ENCODE results near the gene CDC73. TPM values are rescaled to one million over a fixed set of nuclear protein-coding genes. Genes with fewer than 3 reads are reported as not detected.

Gene CDC73
- total RNA-seq, 2 experiments from 2014 or later: 51.8 to 53.8 TPM

Small RNA genes within 50 kb of the gene (microRNA-seq; reads per million reads assigned to microRNA genes)
- not detected for gene MIR1278

Other genes starting within 250 kb of the CDC73 start
- 10 to 100 TPM; 61.1 to 64.4 TPM for gene UCHL5, start 62.7 kb upstream of the CDC73 start, total RNA-seq
- 10 to 100 TPM; 53.8 to 57.4 TPM for gene RO60, start 62.4 kb upstream of the CDC73 start, total RNA-seq
- gene GLRX2, start 16.6 kb upstream of the CDC73 start, total RNA-seq: 10 to 100 TPM; 18.7 to 21.8 TPM
- under 1 TPM; 0.63 to 0.94 TPM for gene B3GALT2, start 64.6 kb downstream of the CDC73 start, total RNA-seq

All from activated CD8-positive, alpha-beta T cell treated with anti-CD3 and anti-CD28 coated beads, Interleukin-2, amount 10 ng/mL, durations not matched to agents 7 days and 5 days (primary cell).